ENCODE results near the gene CRYM. TPM values are rescaled to one million over a fixed set of nuclear protein-coding genes. Genes with fewer than 3 reads are reported as not detected.

CRYM gene
- total and polyA plus RNA-seq, 4 donors = 2.3 to 7.8 (median 7.0) TPM

GRCh38 chr16:21272253-21272652, 5.8 kb downstream of the CRYM start:
- H3K9me3 ChIP-seq (ENCODE audit: control insufficient read depth in 4 of 4, low read length in 3 of 4) = no peaks in the 10 kb centered on the region
- peaks cover 0 to 3% (median 0%) of the 10 kb centered on the region in 4 donors for H3K4me1 ChIP-seq (ENCODE audit: control insufficient read depth in 4 of 4, insufficient read depth in 4 of 4, low read length in 3 of 4)
- WGBS = 73% methylated on average over 2 of the region's 2 CpGs
- H3K9ac ChIP-seq (ENCODE audit: low read depth in 1 of 2, low read length in 2 of 2) = no peak overlapping the region
- H3K27ac ChIP-seq (ENCODE audit: low read depth in 1 of 2, low read length in 2 of 2) = no peak overlapping the region
- TF ChIP-seq GABPA (IDR thresholded peaks at IDR 0.05 in 1 of 2, conservative IDR thresholded peaks at IDR 0.05 in 1 of 2) (no peak), SP1 (IDR thresholded peaks at IDR 0.05) (no peak), MAX (IDR thresholded peaks at IDR 0.05) (no peak), REST (IDR thresholded peaks at IDR 0.05) (no peak), RXRA (IDR thresholded peaks at IDR 0.05) (no peak), RAD21 (IDR thresholded peaks at IDR 0.05) (no peak)
- H3K27me3 ChIP-seq (ENCODE audit: control insufficient read depth in 4 of 4, insufficient read depth in 4 of 4, low read length in 3 of 4) = no peaks in the 10 kb centered on the region
- H3K4me3 ChIP-seq (ENCODE audit: low read depth in 1 of 3, low read length in 3 of 3) = no peak overlapping the region
- no peaks in the 10 kb centered on the region for H3K36me3 ChIP-seq (ENCODE audit: control insufficient read depth in 4 of 4, insufficient read depth in 3 of 4, low read depth in 1 of 4, low read length in 3 of 4)
- no peak for DNase-seq (ENCODE audit: low spot score)

GRCh38 chr16:21268236-21268635, 9.9 kb downstream of the CRYM start:
- TF ChIP-seq HNF4A (conservative IDR thresholded peaks at IDR 0.05) = no peak
- TF ChIP-seq MAX (IDR thresholded peaks at IDR 0.05) = no peak
- no peak for TF ChIP-seq ZBTB33 (IDR thresholded peaks at IDR 0.05)
- no peak for TF ChIP-seq REST (IDR thresholded peaks at IDR 0.05)
- TF ChIP-seq FOXA2 (IDR thresholded peaks at IDR 0.05) = no peak
- no peak for TF ChIP-seq SP1 (IDR thresholded peaks at IDR 0.05)
- TF ChIP-seq EGR1 (IDR thresholded peaks at IDR 0.05; ENCODE audit: low read depth in 2 of 2) = no peak
- no peak for TF ChIP-seq RXRA (IDR thresholded peaks at IDR 0.05)
- TF ChIP-seq FOXA1 (IDR thresholded peaks at IDR 0.05) = no peak
- no peak for TF ChIP-seq HNF4G (IDR thresholded peaks at IDR 0.05)
- TF ChIP-seq TAF1 (conservative IDR thresholded peaks at IDR 0.05) = no peak
- TF ChIP-seq RAD21 (IDR thresholded peaks at IDR 0.05) = no peak
- TF ChIP-seq GABPA (IDR thresholded peaks at IDR 0.05 in 1 of 2, conservative IDR thresholded peaks at IDR 0.05 in 1 of 2) = no peak
- no peak for TF ChIP-seq NR2F2 (IDR thresholded peaks at IDR 0.05)
- 93% methylated on average over 9 of the region's 9 CpGs for WGBS
- peaks cover 9 to 24% (median 16%) of the 10 kb centered on the region in 4 donors for H3K4me1 ChIP-seq (ENCODE audit: control insufficient read depth in 4 of 4, insufficient read depth in 4 of 4, low read length in 3 of 4)
- H3K9me3 ChIP-seq (ENCODE audit: control insufficient read depth in 4 of 4, low read length in 3 of 4) = no peaks in the 10 kb centered on the region
- H3K27ac ChIP-seq (ENCODE audit: low read depth in 1 of 2, low read length in 2 of 2) = no peak overlapping the region
- no peaks in the 10 kb centered on the region for H3K36me3 ChIP-seq (ENCODE audit: control insufficient read depth in 4 of 4, insufficient read depth in 3 of 4, low read depth in 1 of 4, low read length in 3 of 4)
- no peak overlapping the region for H3K4me3 ChIP-seq (ENCODE audit: low read depth in 1 of 3, low read length in 3 of 3)
- H3K27me3 ChIP-seq (ENCODE audit: control insufficient read depth in 4 of 4, insufficient read depth in 4 of 4, low read length in 3 of 4) = no peaks in the 10 kb centered on the region
- H3K9ac ChIP-seq (ENCODE audit: low read depth in 1 of 2, low read length in 2 of 2) = no peak overlapping the region
- DNase-seq (ENCODE audit: low spot score) = no peak

Measured in liver (tissue), 9 donors.